ENCODE results near the gene PIBF1.
"Not testable (repeated sequence)": the region's sequence is repeated elsewhere in the genome, so short reads cannot be mapped to it uniquely, and the experiment has no call there.

Gene PIBF1

GRCh38 chr13:72820156-72820897 lies 38.4 kb downstream of the PIBF1 start:
- peaks cover 16% of the 10 kb centered on the region for H3K36me3 ChIP-seq (ENCODE audit: control insufficient read depth, insufficient read depth, low read length)
- H3K9me3 ChIP-seq (ENCODE audit: control insufficient read depth, low read length): no peaks in the 10 kb centered on the region
- no peak overlapping the region for H3K27ac ChIP-seq (ENCODE audit: insufficient read depth, low read length, poor library complexity, severe bottlenecking)
- H3K4me1 ChIP-seq (ENCODE audit: control insufficient read depth, insufficient read depth, low read length, poor library complexity, severe bottlenecking): no peaks in the 10 kb centered on the region
- no peak for DNase-seq
- H3K4me3 ChIP-seq (ENCODE audit: insufficient read depth, low read depth, low read length, poor library complexity, severe bottlenecking): no peak overlapping the region
- no peaks in the 10 kb centered on the region for H3K27me3 ChIP-seq (replicated peaks; ENCODE audit: control insufficient read depth, insufficient read depth, low read length, poor library complexity, severe bottlenecking)

GRCh38 chr13:72820898-72821279 lies 39.0 kb downstream of the PIBF1 start:
- DNase-seq: no peak
- Histone ChIP-seq H3K27me3 (replicated peaks; ENCODE audit: control insufficient read depth, insufficient read depth, low read length, poor library complexity, severe bottlenecking) (no peaks in the 10 kb centered on the region), H3K36me3 (ENCODE audit: control insufficient read depth, insufficient read depth, low read length) (peaks cover 16% of the 10 kb centered on the region), H3K9me3 (ENCODE audit: control insufficient read depth, low read length) (no peaks in the 10 kb centered on the region), H3K4me1 (ENCODE audit: control insufficient read depth, insufficient read depth, low read length, poor library complexity, severe bottlenecking) (no peaks in the 10 kb centered on the region), H3K27ac (ENCODE audit: insufficient read depth, low read length, poor library complexity, severe bottlenecking) (no peak overlapping the region), H3K4me3 (ENCODE audit: insufficient read depth, low read depth, low read length, poor library complexity, severe bottlenecking) (no peak overlapping the region)

GRCh38 chr13:72823081-72823480 lies 41.1 kb downstream of the PIBF1 start:
- Histone ChIP-seq H3K9me3 (ENCODE audit: control insufficient read depth, low read length) (no peaks in the 10 kb centered on the region), H3K27ac (ENCODE audit: insufficient read depth, low read length, poor library complexity, severe bottlenecking) (no peak overlapping the region), H3K4me3 (ENCODE audit: insufficient read depth, low read depth, low read length, poor library complexity, severe bottlenecking) (no peak overlapping the region), H3K36me3 (ENCODE audit: control insufficient read depth, insufficient read depth, low read length) (peaks cover 22% of the 10 kb centered on the region), H3K27me3 (replicated peaks; ENCODE audit: control insufficient read depth, insufficient read depth, low read length, poor library complexity, severe bottlenecking) (no peaks in the 10 kb centered on the region), H3K4me1 (ENCODE audit: control insufficient read depth, insufficient read depth, low read length, poor library complexity, severe bottlenecking) (no peaks in the 10 kb centered on the region)
- DNase-seq: no peak

GRCh38 chr13:72823724-72824123 lies 41.8 kb downstream of the PIBF1 start:
- no peaks in the 10 kb centered on the region for H3K27me3 ChIP-seq (replicated peaks; ENCODE audit: control insufficient read depth, insufficient read depth, low read length, poor library complexity, severe bottlenecking)
- no peak for DNase-seq
- no peaks in the 10 kb centered on the region for H3K4me1 ChIP-seq (ENCODE audit: control insufficient read depth, insufficient read depth, low read length, poor library complexity, severe bottlenecking)
- H3K4me3 ChIP-seq (ENCODE audit: insufficient read depth, low read depth, low read length, poor library complexity, severe bottlenecking): no peak overlapping the region
- H3K9me3 ChIP-seq (ENCODE audit: control insufficient read depth, low read length): no peaks in the 10 kb centered on the region
- H3K36me3 ChIP-seq (ENCODE audit: control insufficient read depth, insufficient read depth, low read length): peaks cover 21% of the 10 kb centered on the region
- no peak overlapping the region for H3K27ac ChIP-seq (ENCODE audit: insufficient read depth, low read length, poor library complexity, severe bottlenecking)

GRCh38 chr13:72834601-72835000 lies 52.7 kb downstream of the PIBF1 start:
- no peak overlapping the region for H3K4me3 ChIP-seq (ENCODE audit: insufficient read depth, low read depth, low read length, poor library complexity, severe bottlenecking)
- DNase-seq: no peak
- H3K9me3 ChIP-seq (ENCODE audit: control insufficient read depth, low read length): no peaks in the 10 kb centered on the region
- no peak overlapping the region for H3K27ac ChIP-seq (ENCODE audit: insufficient read depth, low read length, poor library complexity, severe bottlenecking)
- no peaks in the 10 kb centered on the region for H3K4me1 ChIP-seq (ENCODE audit: control insufficient read depth, insufficient read depth, low read length, poor library complexity, severe bottlenecking)
- no peaks in the 10 kb centered on the region for H3K27me3 ChIP-seq (replicated peaks; ENCODE audit: control insufficient read depth, insufficient read depth, low read length, poor library complexity, severe bottlenecking)
- H3K36me3 ChIP-seq (ENCODE audit: control insufficient read depth, insufficient read depth, low read length): peaks cover 17% of the 10 kb centered on the region

- H3K4me1 ChIP-seq (ENCODE audit: control insufficient read depth, insufficient read depth, low read length, poor library complexity, severe bottlenecking): no peaks in the 10 kb centered on the region
- H3K27ac ChIP-seq (ENCODE audit: insufficient read depth, low read length, poor library complexity, severe bottlenecking): no peak overlapping the region
- peaks cover 17% of the 10 kb centered on the region for H3K36me3 ChIP-seq (ENCODE audit: control insufficient read depth, insufficient read depth, low read length)
- no peaks in the 10 kb centered on the region for H3K9me3 ChIP-seq (ENCODE audit: control insufficient read depth, low read length)
- no peak overlapping the region for H3K4me3 ChIP-seq (ENCODE audit: insufficient read depth, low read depth, low read length, poor library complexity, severe bottlenecking)
- DNase-seq: peak in 1 of 3 donors; percentile 9
- H3K27me3 ChIP-seq (replicated peaks; ENCODE audit: control insufficient read depth, insufficient read depth, low read length, poor library complexity, severe bottlenecking): no peaks in the 10 kb centered on the region
Observed at GRCh38 chr13:72839831-72840426, 58.0 kb downstream of the PIBF1 start.

- peaks cover 11% of the 10 kb centered on the region for H3K36me3 ChIP-seq (ENCODE audit: control insufficient read depth, insufficient read depth, low read length)
- H3K4me1 ChIP-seq (ENCODE audit: control insufficient read depth, insufficient read depth, low read length, poor library complexity, severe bottlenecking): no peaks in the 10 kb centered on the region
- no peak overlapping the region for H3K27ac ChIP-seq (ENCODE audit: insufficient read depth, low read length, poor library complexity, severe bottlenecking)
- DNase-seq: no peak
- no peaks in the 10 kb centered on the region for H3K27me3 ChIP-seq (replicated peaks; ENCODE audit: control insufficient read depth, insufficient read depth, low read length, poor library complexity, severe bottlenecking)
- H3K9me3 ChIP-seq (ENCODE audit: control insufficient read depth, low read length): no peaks in the 10 kb centered on the region
- no peak overlapping the region for H3K4me3 ChIP-seq (ENCODE audit: insufficient read depth, low read depth, low read length, poor library complexity, severe bottlenecking)
Observed at GRCh38 chr13:72842991-72843390, 61.1 kb downstream of the PIBF1 start.

- H3K27ac ChIP-seq (ENCODE audit: insufficient read depth, low read length, poor library complexity, severe bottlenecking); H3K4me1 ChIP-seq (ENCODE audit: control insufficient read depth, insufficient read depth, low read length, poor library complexity, severe bottlenecking); H3K27me3 ChIP-seq (replicated peaks; ENCODE audit: control insufficient read depth, insufficient read depth, low read length, poor library complexity, severe bottlenecking); DNase-seq; H3K9me3 ChIP-seq (ENCODE audit: control insufficient read depth, low read length); H3K4me3 ChIP-seq (ENCODE audit: insufficient read depth, low read depth, low read length, poor library complexity, severe bottlenecking): not testable (repeated sequence)
- peaks cover 12% of the 10 kb centered on the region for H3K36me3 ChIP-seq (ENCODE audit: control insufficient read depth, insufficient read depth, low read length)
Observed at GRCh38 chr13:72845148-72845547, 63.2 kb downstream of the PIBF1 start.

- no peak for DNase-seq
- Histone ChIP-seq H3K4me3 (ENCODE audit: insufficient read depth, low read depth, low read length, poor library complexity, severe bottlenecking) (no peak overlapping the region), H3K27me3 (replicated peaks; ENCODE audit: control insufficient read depth, insufficient read depth, low read length, poor library complexity, severe bottlenecking) (no peaks in the 10 kb centered on the region), H3K9me3 (ENCODE audit: control insufficient read depth, low read length) (no peaks in the 10 kb centered on the region), H3K27ac (ENCODE audit: insufficient read depth, low read length, poor library complexity, severe bottlenecking) (no peak overlapping the region), H3K36me3 (ENCODE audit: control insufficient read depth, insufficient read depth, low read length) (peaks cover 40% of the 10 kb centered on the region), H3K4me1 (ENCODE audit: control insufficient read depth, insufficient read depth, low read length, poor library complexity, severe bottlenecking) (no peaks in the 10 kb centered on the region)
Observed at GRCh38 chr13:72849571-72849970, 67.6 kb downstream of the PIBF1 start.

GRCh38 chr13:72850959-72851677 lies 69.2 kb downstream of the PIBF1 start:
- Histone ChIP-seq H3K9me3 (ENCODE audit: control insufficient read depth, low read length) (no peaks in the 10 kb centered on the region), H3K27ac (ENCODE audit: insufficient read depth, low read length, poor library complexity, severe bottlenecking) (no peak overlapping the region), H3K4me3 (ENCODE audit: insufficient read depth, low read depth, low read length, poor library complexity, severe bottlenecking) (no peak overlapping the region)

More at GRCh38 chr13:72850959-72851677, 69.2 kb downstream of the PIBF1 start:
- H3K36me3 ChIP-seq (ENCODE audit: control insufficient read depth, insufficient read depth, low read length): peaks cover 52% of the 10 kb centered on the region
- H3K27me3 ChIP-seq (replicated peaks; ENCODE audit: control insufficient read depth, insufficient read depth, low read length, poor library complexity, severe bottlenecking): no peaks in the 10 kb centered on the region
- DNase-seq: no peak
- no peaks in the 10 kb centered on the region for H3K4me1 ChIP-seq (ENCODE audit: control insufficient read depth, insufficient read depth, low read length, poor library complexity, severe bottlenecking)
